Thyroid gland (tissue), 4 donors: ENCODE results near the gene MYO5C.

Experiments
- POLR2A ChIP-seq, 2 donors: fragments of 450-650 bp; IDR thresholded peaks; one replicate each; pipeline ENCODE4 v1.6.1; 2017; ENCODE audit warnings: antibody characterized with exemption in 2 of 2, mild to moderate bottlenecking in 2 of 2, moderate library complexity in 1 of 2
- TF ChIP-seq, protein P1 (sequence below), 6 experiments: fragments of 200-600 bp in 3 of 6; fragments of 450-650 bp in 3 of 6; sonication (generic) in 3 of 6; IDR thresholded peaks; one replicate each; pipeline ENCODE4 v1.5.1; 2016 to 2019; ENCODE audit warnings: antibody characterized with exemption in 6 of 6, mild to moderate bottlenecking in 2 of 6, inconsistent platforms in 1 of 6, moderate library complexity in 1 of 6

DNA sequence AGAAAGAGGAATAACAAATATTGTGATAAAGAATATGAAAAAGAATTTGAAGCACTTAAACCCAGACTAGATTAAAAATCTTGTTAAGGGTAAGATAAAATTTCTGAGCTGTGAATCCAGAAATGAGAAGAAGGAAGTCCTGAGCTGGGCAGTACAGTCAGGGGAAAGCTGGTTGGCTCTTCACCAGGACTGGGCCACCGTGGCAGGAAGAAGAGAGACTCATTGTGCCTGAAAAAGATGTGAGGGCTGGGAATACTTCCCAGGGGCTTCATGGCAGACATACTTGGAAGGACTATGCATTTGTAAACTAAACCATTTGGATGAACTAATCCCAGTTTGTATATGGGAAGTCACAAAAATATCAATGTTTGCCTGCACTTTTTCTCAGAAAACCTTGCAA lies 28.5 kb upstream of the MYO5C start:
- TF ChIP-seq, protein P1, sequence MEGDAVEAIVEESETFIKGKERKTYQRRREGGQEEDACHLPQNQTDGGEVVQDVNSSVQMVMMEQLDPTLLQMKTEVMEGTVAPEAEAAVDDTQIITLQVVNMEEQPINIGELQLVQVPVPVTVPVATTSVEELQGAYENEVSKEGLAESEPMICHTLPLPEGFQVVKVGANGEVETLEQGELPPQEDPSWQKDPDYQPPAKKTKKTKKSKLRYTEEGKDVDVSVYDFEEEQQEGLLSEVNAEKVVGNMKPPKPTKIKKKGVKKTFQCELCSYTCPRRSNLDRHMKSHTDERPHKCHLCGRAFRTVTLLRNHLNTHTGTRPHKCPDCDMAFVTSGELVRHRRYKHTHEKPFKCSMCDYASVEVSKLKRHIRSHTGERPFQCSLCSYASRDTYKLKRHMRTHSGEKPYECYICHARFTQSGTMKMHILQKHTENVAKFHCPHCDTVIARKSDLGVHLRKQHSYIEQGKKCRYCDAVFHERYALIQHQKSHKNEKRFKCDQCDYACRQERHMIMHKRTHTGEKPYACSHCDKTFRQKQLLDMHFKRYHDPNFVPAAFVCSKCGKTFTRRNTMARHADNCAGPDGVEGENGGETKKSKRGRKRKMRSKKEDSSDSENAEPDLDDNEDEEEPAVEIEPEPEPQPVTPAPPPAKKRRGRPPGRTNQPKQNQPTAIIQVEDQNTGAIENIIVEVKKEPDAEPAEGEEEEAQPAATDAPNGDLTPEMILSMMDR (IDR thresholded peaks at IDR 0.05): no peak
- TF ChIP-seq POLR2A (IDR thresholded peaks at IDR 0.05): no peak
